DND-41 (cell line): ENCODE measurements around the gene FAM20C.

Source experiments
- ATAC-seq: fragments of 200-7000 bp; cut with Tn5 transposase; 3 replicates; pipeline ENCODE4 v1.9.1; 2021; ENCODE audit warnings: low read depth; ENCODE audit not compliant: insufficient read depth
- DNase-seq: peaks from one replicate; pipeline ENCODE4 v3.0.0-alpha.2; 2020
- H2AFZ ChIP-seq: 2 replicates; pipeline ENCODE4 v1.6.0; 2012; ENCODE audit warnings: low read depth, low read length
- H3K27ac ChIP-seq: 2 replicates; pipeline ENCODE4 v1.5.1; 2012; ENCODE audit warnings: low read length, inconsistent platforms
- H3K27me3 ChIP-seq: fragments of 200-600 bp; sonication (generic); 2 replicates; pipeline ENCODE4 v1.6.0; 2012; ENCODE audit warnings: low read length, mild to moderate bottlenecking, inconsistent platforms; ENCODE audit not compliant: insufficient read depth, poor library complexity
- H3K36me3 ChIP-seq: 2 replicates; pipeline ENCODE4 v1.5.1; 2012; ENCODE audit warnings: low read length, inconsistent platforms; ENCODE audit not compliant: insufficient read depth
- H3K4me1 ChIP-seq: 2 replicates; pipeline ENCODE4 v1.5.1; 2012; ENCODE audit warnings: mild to moderate bottlenecking, low read length; ENCODE audit not compliant: insufficient read depth
- H3K4me2 ChIP-seq: 2 replicates; pipeline ENCODE4 v1.6.0; 2012; ENCODE audit warnings: mild to moderate bottlenecking, moderate library complexity, low read length, inconsistent platforms; ENCODE audit not compliant: insufficient read depth
- H3K4me3 ChIP-seq, 2 experiments: fragments of 200-600 bp in 1 of 2; shearing (Covaris generic) in 1 of 2; 2 replicates each; pipeline ENCODE4 v1.5.1; 2012 to 2016; ENCODE audit warnings: inconsistent platforms in 2 of 2, low read length in 2 of 2, mild to moderate bottlenecking in 2 of 2, low read depth in 1 of 2, moderate library complexity in 1 of 2
- H3K79me2 ChIP-seq: 2 replicates; pipeline ENCODE4 v1.6.0; 2012; ENCODE audit warnings: low read length, inconsistent platforms; ENCODE audit not compliant: insufficient read depth
- H3K9ac ChIP-seq: 2 replicates; pipeline ENCODE4 v1.6.0; 2012; ENCODE audit warnings: low read depth, mild to moderate bottlenecking, inconsistent platforms, low read length, moderate library complexity
- H3K9me3 ChIP-seq: 2 replicates; pipeline ENCODE4 v1.5.1; 2012; ENCODE audit warnings: low read length, moderate library complexity, mild to moderate bottlenecking, inconsistent platforms; ENCODE audit not compliant: insufficient read depth, severe bottlenecking
- H4K20me1 ChIP-seq: 2 replicates; pipeline ENCODE4 v1.6.0; 2012; ENCODE audit warnings: low read length; ENCODE audit not compliant: insufficient read depth
- CTCF ChIP-seq: IDR thresholded peaks from 2 replicates; pipeline ENCODE4 v1.5.1; 2012; ENCODE audit warnings: borderline replicate concordance, low read length, moderate library complexity, mild to moderate bottlenecking; ENCODE audit not compliant: poor library complexity, severe bottlenecking; ENCODE audit errors: extremely low read depth
- EZH2 ChIP-seq: IDR thresholded peaks from 3 replicates; pipeline ENCODE4 v1.6.1; 2012; ENCODE audit warnings: borderline replicate concordance, low read depth, mild to moderate bottlenecking, moderate library complexity, low read length, inconsistent platforms; ENCODE audit not compliant: severe bottlenecking

FAM20C gene

DNA sequence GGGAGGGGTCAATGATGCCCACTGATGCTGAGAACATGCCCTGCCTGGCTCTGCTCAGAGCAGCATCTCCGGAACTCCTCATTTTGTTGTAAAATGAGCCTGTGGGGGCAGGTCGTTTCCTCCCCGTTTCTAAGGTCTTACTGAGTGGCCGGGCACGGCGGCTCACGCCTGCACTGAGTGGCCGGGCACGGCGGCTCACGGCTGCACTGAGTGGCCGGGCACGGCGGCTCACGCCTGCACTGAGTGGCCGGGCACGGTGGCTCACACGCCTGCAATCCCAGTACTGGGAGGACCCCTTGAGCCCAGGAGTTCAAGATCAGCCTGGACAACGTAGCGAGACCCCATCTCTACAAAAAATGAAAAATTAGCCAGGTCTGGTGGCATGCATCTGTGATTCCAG, 58.6 kb downstream of the FAM20C start:
- Histone ChIP-seq H4K20me1 (0 out of 2 replicates have a peak, but pooled peaks cover 2% of the 10 kb centered on the region), H3K4me1 (no peaks in the 10 kb centered on the region), H3K27me3 (no peaks in the 10 kb centered on the region), H2AFZ (no peak overlapping the region), H3K79me2 (no peaks in the 10 kb centered on the region), H3K9ac (no peak overlapping the region), H3K9me3 (no peaks in the 10 kb centered on the region), H3K4me3 (no peak overlapping the region), H3K27ac (no peak overlapping the region), H3K36me3 (no peaks in the 10 kb centered on the region), H3K4me2 (no peak overlapping the region)
- DNase-seq (no peak), ATAC-seq (no peak)
- TF ChIP-seq CTCF (no peak), EZH2 (no peak)

DNA sequence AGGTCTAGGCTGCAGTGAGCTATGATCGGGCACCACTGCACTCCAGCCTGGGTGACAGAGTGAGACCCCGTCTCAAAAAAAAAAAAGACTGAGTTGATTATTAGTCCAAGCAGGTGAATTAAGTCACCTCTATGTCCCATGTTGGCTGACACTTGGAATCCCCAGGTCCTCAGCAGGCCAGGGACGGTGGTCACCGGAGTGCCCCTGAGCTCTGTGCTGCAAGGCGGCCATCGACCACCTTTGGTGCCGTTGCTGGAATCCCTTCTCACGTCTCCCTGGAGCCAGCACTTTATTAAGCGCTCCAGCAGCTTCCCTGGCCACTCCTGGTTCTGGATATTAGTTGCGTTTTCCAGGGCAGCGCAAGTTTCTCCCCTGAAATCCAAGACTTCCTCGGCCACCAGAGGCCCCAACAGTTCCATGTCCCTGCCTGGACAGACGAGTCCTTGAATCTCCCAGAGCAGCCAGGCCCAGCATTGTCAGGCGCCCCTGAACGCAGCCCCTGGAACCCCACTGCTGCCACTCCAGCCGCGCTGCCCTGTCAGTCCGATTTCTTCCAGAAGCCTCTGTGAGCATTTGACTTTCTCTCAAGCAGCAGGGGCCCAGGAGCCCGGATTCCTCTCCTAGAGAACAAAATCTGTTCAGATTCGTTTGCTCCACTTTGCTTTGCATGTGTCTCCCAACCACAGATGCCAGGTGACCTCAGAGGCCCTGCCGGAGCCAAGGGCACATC, 59.2 kb downstream of the FAM20C start:
- H3K9me3 ChIP-seq, result no peaks in the 10 kb centered on the region
- no peak overlapping the region for H3K9ac ChIP-seq
- no peak overlapping the region for H3K27ac ChIP-seq
- H3K4me2 ChIP-seq, result no peak overlapping the region
- H3K36me3 ChIP-seq, result no peaks in the 10 kb centered on the region
- H3K4me3 ChIP-seq, result no peak overlapping the region
- H2AFZ ChIP-seq, result no peak overlapping the region
- no peaks in the 10 kb centered on the region for H3K79me2 ChIP-seq
- H3K4me1 ChIP-seq, result no peaks in the 10 kb centered on the region
- DNase-seq (no peak), ATAC-seq (no peak)
- H4K20me1 ChIP-seq, result 0 out of 2 replicates have a peak, but pooled peaks cover 2% of the 10 kb centered on the region
- no peaks in the 10 kb centered on the region for H3K27me3 ChIP-seq
- TF ChIP-seq CTCF, result no peak
- no peak for TF ChIP-seq EZH2

GRCh38 chr7:252216-252965, 60.0 kb downstream of the FAM20C start:
- Histone ChIP-seq H3K79me2 (no peaks in the 10 kb centered on the region), H3K36me3 (no peaks in the 10 kb centered on the region), H3K9ac (no peak overlapping the region), H2AFZ (no peak overlapping the region), H3K27ac (no peak overlapping the region), H3K9me3 (no peaks in the 10 kb centered on the region), H3K4me2 (no peak overlapping the region), H3K27me3 (no peaks in the 10 kb centered on the region), H4K20me1 (0 out of 2 replicates have a peak, but pooled peaks cover 2% of the 10 kb centered on the region), H3K4me3 (no peak overlapping the region), H3K4me1 (no peaks in the 10 kb centered on the region)
- no peak for DNase-seq
- TF ChIP-seq EZH2 (no peak), CTCF (no peak)
- no peak for ATAC-seq
